ENCODE results near the gene NCBP3.

- no peak for TF ChIP-seq CTCF (IDR thresholded peaks at IDR 0.05)
- no peak for TF ChIP-seq POLR2A (IDR thresholded peaks at IDR 0.05)
Measured at GRCh38 chr17:3891626-3892094, 45.6 kb upstream of the NCBP3 start.

Data from Peyer's patch (tissue), 4 donors.